HCEC 1CT (cell line): ENCODE results near the gene CREB3L1.
A peak's percentile ranks its signal among the peaks of the same experiment; 100 is the strongest.
"Not testable (repeated sequence)": the region's sequence is repeated elsewhere in the genome, so short reads cannot be mapped to it uniquely, and the experiment has no call there.

Experiments used
- DNase-seq: peaks from one replicate; pipeline ENCODE4 v3.0.0-alpha.2; 2017

The CREB3L1 gene

DNA sequence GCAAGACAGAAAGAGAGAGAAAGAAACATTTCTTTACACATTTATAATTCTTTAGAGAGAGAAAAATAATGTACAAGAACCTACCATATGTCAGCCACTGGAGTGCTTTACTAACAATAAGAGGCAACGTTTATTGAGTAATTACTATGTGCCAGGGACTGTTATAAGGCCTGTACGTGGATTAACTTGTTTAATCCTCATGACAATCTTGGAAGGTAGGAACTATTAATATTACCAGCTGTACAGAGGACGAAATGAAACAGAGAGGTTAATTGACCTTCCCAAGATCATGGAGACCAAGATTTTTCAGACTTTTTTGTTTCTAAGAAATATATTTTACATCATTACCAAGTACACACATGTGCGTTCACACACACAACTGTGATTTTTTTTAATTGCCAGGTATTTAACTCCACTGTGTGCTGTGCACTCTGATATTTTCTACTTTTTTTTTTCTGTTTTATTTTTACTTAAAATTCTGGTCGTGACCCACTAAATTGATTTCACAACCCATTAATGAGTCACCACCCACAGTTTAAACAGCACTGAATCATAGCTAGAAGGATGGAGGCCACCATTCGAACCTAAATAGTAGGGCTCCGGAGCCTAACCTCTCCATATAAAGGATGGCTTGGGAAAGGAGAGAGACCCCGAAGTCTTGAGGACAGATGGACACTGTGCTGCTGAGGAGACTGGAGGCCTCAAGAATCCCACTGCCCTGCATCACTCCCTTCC lies 21.4 kb downstream of the CREB3L1 start:
- DNase-seq, result peak; percentile 86

DNA sequence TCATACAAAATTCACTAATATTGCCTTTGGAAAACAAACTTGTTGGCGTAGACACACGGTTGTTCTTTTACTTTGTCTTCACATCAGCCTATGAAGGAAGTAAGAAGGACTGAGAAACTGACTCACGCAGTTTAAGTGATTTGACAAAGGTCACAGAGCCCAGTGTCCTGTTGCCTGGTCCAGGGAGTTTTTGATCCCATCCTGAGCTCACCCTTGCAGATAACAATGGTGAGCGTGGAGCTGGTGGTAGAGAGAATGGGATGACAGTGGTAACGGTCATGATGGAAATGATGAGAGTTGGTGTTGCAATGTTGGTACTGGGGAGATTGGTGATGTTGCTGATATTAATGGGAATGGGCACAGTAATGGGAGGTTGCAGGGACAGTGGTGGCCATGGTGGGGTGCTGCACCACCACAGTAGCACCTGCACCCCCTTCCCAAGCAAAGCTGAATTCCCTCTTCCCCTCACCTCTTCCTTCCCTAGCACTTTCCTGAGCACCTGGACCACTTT lies 22.0 kb downstream of the CREB3L1 start:
- peak; percentile 48 for DNase-seq

GRCh38 chr11:46300270-46300669 lies 22.8 kb downstream of the CREB3L1 start:
- DNase-seq, result no peak

DNA sequence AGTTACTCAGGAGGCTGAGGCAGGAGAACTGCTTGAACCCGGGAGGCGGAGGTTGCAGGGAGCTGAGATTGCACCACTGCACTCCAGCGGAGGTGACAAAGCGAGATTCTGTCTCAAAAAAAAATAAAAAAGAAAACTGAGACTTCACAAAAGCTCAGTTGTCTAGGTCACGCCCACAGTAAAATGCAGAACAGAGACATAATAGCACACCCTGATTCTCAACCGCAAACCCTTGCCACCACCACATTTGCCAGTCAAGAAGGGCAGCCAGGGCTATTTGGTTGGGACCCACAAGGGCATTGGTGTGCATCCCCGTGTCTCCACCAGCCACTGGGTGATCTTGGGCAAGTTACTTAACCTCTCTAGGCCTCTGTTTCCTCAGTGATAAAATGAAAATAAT lies 25.4 kb downstream of the CREB3L1 start:
- no peak for DNase-seq

DNA sequence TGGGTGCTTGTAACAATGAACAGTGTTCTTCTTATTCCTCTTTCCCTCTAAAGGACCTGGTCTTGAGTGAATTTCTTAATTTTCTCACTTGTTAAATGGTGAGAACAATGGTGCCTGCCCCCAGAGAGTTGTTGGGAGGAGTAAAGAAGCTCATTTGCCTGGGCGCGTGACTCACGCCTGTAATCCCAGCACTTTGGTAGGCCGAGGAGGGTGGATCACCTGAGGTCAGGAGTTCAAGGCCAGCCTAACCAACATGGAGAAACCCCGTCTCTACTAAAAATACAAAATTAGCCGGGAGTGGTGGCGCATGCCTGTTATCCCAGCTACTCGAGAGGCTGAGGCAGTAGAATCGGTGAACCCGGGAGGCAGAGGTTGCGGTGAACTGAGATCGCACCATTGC lies 26.6 kb downstream of the CREB3L1 start:
- not testable (repeated sequence) for DNase-seq

DNA sequence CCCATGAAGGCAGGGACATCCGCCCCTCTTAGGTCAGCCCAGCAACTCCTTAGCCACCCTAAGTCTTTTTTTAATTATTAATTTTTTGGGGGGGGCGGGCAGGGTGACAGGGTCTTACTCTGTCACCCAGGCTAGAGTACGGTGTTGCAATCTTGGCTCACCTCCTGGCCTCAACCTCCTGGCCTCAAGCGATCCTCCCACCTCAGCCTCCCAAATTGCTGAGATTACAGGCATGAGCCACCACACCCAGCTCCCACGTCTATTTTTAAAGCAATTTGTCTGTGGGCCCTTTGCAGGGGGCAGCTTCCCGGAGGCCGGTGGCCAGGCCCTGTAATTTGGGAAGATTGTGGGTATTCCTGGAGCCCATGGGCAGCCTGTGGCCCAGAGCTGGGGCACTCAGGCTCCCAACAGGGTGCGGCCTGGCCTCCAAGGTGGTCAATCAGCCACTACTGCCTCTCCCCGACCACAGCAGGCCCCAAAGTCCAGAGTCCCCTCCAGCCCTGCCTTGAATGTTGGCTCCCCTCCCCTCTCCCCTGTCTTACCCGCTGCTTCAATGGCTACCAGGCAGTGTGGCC lies 27.2 kb downstream of the CREB3L1 start:
- no peak for DNase-seq

- DNase-seq, result peak; percentile 58
Measured at GRCh38 chr11:46305295-46305694, 27.8 kb downstream of the CREB3L1 start.

DNA sequence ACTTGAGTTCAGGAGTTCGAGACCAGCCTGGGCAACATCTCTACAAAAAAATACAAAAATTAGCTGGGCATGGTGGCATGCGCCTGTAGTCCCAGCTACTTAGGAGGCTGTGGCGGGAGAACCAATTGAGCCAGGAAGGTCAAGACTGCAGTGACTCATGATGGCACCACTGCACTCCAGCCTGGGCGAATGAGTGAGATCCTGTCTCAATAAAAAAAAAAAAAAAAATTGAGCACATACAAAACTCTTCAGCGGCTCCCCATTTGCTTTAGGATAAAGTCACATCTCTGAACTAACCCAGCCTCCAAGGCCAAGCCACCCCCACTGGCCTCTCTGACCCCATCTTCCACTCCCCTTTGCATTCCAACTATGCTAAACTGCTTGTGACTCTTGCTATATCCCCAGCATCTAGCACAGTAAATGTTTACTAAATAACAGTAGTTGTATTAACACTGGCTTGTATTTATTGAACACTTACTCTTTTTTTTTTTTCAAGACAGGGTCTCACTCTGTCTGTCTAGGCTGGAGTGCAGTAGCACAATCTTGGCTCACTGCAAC lies 28.9 kb downstream of the CREB3L1 start:
- peak; percentile 63 for DNase-seq

DNA sequence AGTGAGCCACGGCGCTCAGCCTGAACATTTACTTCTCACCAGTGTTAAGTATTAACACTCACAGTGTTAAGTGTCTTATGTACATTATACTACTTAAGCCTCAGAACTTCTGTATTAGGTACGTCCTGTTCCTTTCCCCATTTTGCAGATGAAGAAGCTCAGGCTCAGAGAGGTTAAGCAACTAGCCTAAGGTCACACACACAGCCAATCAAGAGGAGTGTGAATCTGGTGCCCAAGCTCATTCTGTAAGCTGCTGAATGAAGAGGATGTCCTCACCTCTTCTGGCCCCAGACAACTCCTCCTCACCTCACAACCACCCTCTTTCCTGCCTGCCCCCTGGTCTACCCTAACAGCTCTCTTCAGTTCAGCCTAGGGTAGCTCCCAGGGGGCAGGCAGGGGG lies 29.9 kb downstream of the CREB3L1 start:
- DNase-seq, result no peak

- no peak for DNase-seq
Measured at GRCh38 chr11:46307785-46308341, 30.4 kb downstream of the CREB3L1 start.

GRCh38 chr11:46308631-46309419 lies 31.4 kb downstream of the CREB3L1 start:
- DNase-seq, result peak; percentile 55

DNA sequence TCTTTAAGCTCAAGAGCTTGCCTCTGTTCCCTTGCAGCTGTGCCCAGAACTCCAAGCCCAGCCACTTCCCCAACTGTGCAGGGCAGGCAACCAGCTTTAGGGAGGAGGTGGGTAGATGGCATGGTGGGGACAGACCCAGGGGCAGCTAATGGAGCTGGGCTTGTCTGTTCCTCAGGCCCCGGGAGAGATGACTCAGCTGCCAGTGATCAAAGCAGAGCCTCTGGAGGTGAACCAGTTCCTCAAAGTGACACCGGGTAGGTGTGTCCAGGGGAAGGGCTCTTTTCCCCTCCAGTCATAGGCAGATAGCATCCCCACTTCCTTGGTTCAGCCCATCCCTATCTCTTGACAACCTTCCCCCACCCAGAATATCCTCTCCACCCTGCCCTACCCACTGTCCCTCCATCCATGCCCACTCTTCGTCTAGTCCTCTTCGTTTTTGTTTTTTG lies 32.4 kb downstream of the CREB3L1 start:
- DNase-seq, result no peak

DNA sequence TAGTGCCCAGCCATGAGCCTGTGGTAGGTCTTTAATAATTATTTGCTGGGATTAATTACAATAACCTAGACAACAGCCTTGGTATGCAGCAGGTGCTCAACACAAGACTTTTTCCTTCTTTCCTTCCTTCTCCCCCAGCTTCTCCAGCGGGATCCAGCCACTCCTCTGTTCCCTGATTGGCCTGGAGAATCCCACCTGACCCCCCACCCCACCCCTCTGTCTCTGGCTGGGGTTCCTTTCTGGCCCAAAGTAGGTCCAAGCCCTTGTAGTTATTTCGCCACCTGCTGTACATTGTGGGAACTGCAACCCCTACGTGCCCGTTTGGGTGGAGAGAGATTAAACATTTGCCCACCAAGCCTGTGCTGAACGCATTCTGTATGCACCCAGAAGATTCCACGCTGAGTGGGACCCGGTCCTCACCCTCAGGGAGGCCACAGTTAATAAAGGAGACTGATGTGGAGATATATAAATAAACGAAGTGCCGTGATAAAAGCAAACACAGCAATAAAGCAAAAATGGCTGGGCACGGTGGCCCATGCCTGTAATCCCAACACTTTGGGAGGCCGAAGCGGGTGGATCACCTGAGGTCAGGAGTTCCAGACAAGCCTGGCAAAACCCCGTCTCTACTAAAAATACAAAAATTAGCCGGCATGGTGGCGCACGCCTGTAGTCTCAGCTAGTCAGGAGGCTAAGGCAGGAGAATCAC lies 37.7 kb downstream of the CREB3L1 start:
- DNase-seq, result peak; percentile 68

- no peak for DNase-seq
Measured at GRCh38 chr11:46315783-46316563, 38.5 kb downstream of the CREB3L1 start.

DNA sequence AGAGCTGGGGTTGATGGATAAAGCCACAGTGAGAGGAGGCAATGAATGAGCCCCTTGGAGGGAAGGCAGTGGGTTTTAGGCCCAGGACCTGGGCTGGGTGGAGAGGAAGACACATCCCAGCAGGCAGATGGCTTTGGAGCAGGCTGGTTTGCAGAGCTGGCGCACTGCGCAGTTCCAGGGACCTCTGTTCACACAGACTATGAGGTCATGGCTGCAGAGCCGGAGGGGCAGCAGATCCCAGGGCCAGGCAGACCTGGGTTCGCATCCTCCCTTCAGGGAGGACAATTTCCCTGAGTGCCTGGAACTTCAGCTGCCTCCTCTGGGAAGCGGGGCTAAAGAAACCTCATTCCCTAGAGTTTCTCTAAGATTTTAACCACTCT lies 41.6 kb downstream of the CREB3L1 start:
- no peak for DNase-seq

DNA sequence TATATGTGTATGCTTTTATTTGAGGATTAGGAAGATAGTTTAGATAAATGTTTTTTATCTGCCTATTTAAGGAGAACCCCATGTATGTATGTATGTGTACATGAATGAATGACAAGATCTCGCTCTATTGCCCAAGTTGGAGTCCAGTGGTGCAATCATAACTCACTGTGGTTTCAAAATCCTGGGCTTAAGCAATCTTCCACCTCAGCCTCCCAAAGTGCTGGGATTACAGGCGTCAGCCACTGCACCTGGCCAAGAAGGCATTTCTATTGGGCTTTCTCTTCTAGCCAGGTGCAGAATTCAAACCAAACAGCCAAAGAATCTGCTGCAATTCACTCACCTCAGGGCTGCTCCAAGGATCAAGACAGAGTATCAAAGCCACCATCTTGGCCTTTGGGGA lies 44.3 kb downstream of the CREB3L1 start:
- peak; percentile 29 for DNase-seq

DNA sequence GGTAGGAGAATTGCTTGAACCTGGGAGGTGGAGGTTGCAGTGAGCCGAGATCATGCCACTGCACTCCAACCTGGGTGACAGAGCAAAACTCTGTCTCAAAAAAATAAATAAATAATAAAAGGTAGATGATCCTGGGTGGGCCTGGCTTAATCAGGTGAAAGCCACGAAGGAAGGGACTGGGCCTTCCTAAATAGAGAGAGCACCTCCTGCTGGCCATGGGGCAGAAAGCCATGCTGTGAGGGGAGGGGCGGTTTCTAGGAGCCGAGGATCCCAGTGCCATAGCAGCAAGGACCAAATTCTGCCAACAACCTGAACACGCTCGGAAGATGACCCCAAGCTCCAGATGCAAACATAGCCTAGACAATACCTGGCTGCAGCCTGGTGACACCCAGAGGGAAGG lies 45.3 kb downstream of the CREB3L1 start:
- peak; percentile 28 for DNase-seq

GRCh38 chr11:46326813-46327416 lies 49.5 kb downstream of the CREB3L1 start:
- DNase-seq, result no peak

GRCh38 chr11:46327829-46328228 lies 50.4 kb downstream of the CREB3L1 start:
- DNase-seq, result no peak

DNA sequence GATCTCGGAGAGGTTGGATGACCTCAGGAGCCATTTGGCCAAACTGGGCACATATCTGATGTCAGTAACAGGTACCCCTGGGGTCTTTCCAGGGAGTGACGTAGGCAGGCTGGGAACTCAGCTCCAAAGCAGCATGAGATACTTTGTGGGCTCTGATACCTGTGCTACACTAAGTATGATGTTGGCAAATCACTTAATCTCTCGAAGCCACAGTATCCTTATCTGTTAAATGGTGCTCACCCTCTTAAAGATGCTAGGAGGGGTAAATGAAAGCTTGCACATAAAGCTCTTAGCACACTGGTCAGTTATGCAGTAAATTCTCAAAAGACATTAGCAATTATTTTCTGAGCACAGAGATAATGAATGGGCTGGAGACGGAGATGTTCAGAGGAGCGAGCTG lies 52.7 kb downstream of the CREB3L1 start:
- DNase-seq, result no peak
